ENCODE measurements around the gene FLNC.

GRCh38 chr7:128893251-128894100, 63.3 kb downstream of the FLNC start:
- no peak for TF ChIP-seq CTCF (IDR thresholded peaks at IDR 0.05)
- TF ChIP-seq ZFX (IDR thresholded peaks at IDR 0.05; ENCODE audit: borderline replicate concordance), result no peak

Measured in 22Rv1 (cell line).